ENCODE measurements around the gene SLC30A2.

DNA sequence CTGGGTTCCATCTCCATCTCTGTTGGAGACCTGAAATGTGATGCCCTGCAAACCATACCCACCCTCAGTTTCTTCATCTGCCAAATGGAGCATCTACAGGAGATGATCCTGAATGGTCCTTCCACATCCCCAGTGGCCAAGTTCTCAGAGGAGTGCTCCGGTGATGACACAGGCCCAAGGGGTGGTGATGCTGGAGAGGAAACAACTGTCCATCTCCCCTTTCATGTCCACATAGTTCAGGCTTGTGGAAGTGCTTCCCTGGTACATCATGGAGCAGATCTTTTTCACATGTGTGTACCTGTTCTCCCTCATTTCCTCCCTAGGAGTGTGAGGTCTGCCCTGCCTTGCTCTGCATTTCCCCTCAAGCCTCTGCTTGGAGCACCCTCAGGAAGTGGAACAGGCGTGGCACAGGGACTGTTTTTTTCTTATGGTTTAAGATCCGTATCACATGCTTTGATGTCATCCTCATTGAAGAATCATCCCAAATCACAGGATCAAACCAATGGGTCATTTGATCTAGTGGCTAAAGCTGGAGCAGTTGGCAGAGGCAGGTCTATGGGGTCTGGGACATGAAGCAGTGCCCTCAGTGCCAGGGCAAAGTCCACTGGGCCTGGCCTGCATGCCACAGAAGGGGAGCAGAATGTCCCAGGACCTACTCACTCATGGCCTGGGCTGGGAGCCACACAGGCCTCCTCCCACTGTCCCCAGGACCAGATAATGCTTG is 29.7 kb upstream of the SLC30A2 start:
- TF ChIP-seq CTCF (optimal IDR thresholded peaks at IDR 0.05 in 1 of 3, IDR thresholded peaks at IDR 0.05 in 1 of 3, conservative IDR thresholded peaks at IDR 0.05 in 1 of 3; ENCODE audit: extremely low read depth in 1 of 3, insufficient read depth in 2 of 3, low read length in 3 of 3): no peak
- TF ChIP-seq EZH2 (IDR thresholded peaks at IDR 0.05; ENCODE audit: low read length): no peak

Data from keratinocyte (primary cell).